NCI-H1694 treated with DMSO at 0.1 percent for 48 hours (cell line): ENCODE results near the gene SLC7A10.

Source experiments
- DNase-seq: peaks from one replicate; lab custom pipeline; 2025; lab: John Stamatoyannopoulos, UW

The SLC7A10 gene

GRCh38 chr19:33254245-33254824 lies 28.7 kb upstream of the SLC7A10 start:
- no peak for DNase-seq

GRCh38 chr19:33252971-33253370 lies 27.3 kb upstream of the SLC7A10 start:
- no peak for DNase-seq

GRCh38 chr19:33252418-33252962 lies 26.8 kb upstream of the SLC7A10 start:
- DNase-seq: no peak

- DNase-seq: no peak
These were observed 26.0 kb upstream of the SLC7A10 start for GRCh38 chr19:33251526-33252090.

GRCh38 chr19:33251076-33251475 lies 25.4 kb upstream of the SLC7A10 start:
- DNase-seq: no peak

- DNase-seq: no peak
These were observed 24.9 kb upstream of the SLC7A10 start for GRCh38 chr19:33250500-33250899.

GRCh38 chr19:33249740-33250366 lies 24.2 kb upstream of the SLC7A10 start:
- DNase-seq: no peak

GRCh38 chr19:33248954-33249613 lies 23.4 kb upstream of the SLC7A10 start:
- no peak for DNase-seq

GRCh38 chr19:33248553-33248953 lies 22.9 kb upstream of the SLC7A10 start:
- DNase-seq: no peak

GRCh38 chr19:33248104-33248503 lies 22.5 kb upstream of the SLC7A10 start:
- no peak for DNase-seq

- DNase-seq: no peak
These were observed 21.8 kb upstream of the SLC7A10 start for GRCh38 chr19:33247441-33247819.

- no peak for DNase-seq
These were observed 21.2 kb upstream of the SLC7A10 start for GRCh38 chr19:33246709-33247440.

- peak; percentile 3 for DNase-seq
These were observed 20.5 kb upstream of the SLC7A10 start for GRCh38 chr19:33245948-33246708.

GRCh38 chr19:33242911-33243310 lies 17.3 kb upstream of the SLC7A10 start:
- no peak for DNase-seq

- no peak for DNase-seq
These were observed 16.5 kb upstream of the SLC7A10 start for GRCh38 chr19:33242131-33242530.

- DNase-seq: no peak
These were observed 16.0 kb upstream of the SLC7A10 start for GRCh38 chr19:33241530-33242101.

GRCh38 chr19:33241091-33241529 lies 15.5 kb upstream of the SLC7A10 start:
- no peak for DNase-seq

- no peak for DNase-seq
These were observed 14.6 kb upstream of the SLC7A10 start for GRCh38 chr19:33240181-33240771.

- no peak for DNase-seq
These were observed 13.7 kb upstream of the SLC7A10 start for GRCh38 chr19:33239223-33239975.
